Measurements from ENCODE around the gene C10orf67. TPM values are rescaled to one million over a fixed set of nuclear protein-coding genes. Genes with fewer than 3 reads are reported as not detected.

The C10orf67 gene
- total RNA-seq, 1 donor from 2014 or later = 0.33 TPM

DNA sequence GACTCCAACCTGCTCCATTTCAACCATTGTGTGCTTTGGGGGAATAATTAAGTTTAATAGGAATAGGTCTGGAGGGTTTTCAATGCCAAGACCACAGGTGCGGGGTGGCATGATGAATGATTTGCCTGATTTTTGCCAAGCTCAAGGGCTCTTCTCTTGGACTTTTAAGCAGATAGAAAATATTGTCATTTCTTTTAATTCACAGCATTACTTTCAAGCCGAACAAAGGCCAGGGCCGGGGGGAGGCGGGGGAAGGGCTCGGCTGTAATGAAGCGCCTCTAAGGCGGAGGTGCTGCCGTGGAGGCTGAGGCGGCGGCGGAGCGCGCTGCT lies 146.0 kb downstream of the C10orf67 start:
- Mint-ChIP-seq H3K4me3 (no peak overlapping the region), H3K9me3 (no peaks in the 10 kb centered on the region), H3K27ac (ENCODE audit: unreplicated experiment) (no peak overlapping the region), H3K36me3 (ENCODE audit: low read depth) (no peaks in the 10 kb centered on the region), H3K27me3 (ENCODE audit: low read depth) (peaks cover 99% of the 10 kb centered on the region), H3K4me1 (peaks cover 15% of the 10 kb centered on the region)
- no peak for DNase-seq (ENCODE audit: low read depth, low spot score)
- no peak for TF ChIP-seq CTCF (conservative IDR thresholded peaks at IDR 0.05)

GRCh38 chr10:23197416-23197861 lies 147.2 kb downstream of the C10orf67 start:
- no peak for TF ChIP-seq CTCF (conservative IDR thresholded peaks at IDR 0.05)
- no peak overlapping the region for H3K4me3 Mint-ChIP-seq
- DNase-seq (ENCODE audit: low read depth, low spot score) = no peak
- peaks cover 16% of the 10 kb centered on the region for H3K4me1 Mint-ChIP-seq
- peaks cover 96% of the 10 kb centered on the region for H3K27me3 Mint-ChIP-seq (ENCODE audit: low read depth)
- H3K27ac Mint-ChIP-seq (ENCODE audit: unreplicated experiment) = no peak overlapping the region
- no peaks in the 10 kb centered on the region for H3K9me3 Mint-ChIP-seq
- H3K36me3 Mint-ChIP-seq (ENCODE audit: low read depth) = no peaks in the 10 kb centered on the region

DNA sequence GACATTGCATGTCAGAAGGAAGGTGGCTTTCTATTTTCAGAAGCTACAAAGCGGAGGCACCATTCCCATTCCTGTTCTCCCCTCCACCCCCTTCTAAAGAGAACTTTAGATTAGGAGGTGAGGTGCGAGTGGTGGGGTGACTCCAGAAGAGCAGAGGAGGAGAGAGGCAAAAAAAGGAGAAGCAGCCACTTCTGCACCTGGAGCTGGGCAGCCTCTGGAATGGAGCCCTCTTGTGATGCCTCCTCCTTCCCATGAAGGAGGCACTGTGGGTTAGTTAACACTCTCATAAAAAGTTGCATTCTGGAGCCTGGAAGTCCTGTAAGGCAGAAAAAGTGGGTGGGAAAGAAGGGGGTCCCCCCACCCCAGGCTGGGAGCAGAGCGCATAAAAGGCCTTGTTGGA lies 147.7 kb downstream of the C10orf67 start:
- Mint-ChIP-seq H3K27me3 (ENCODE audit: low read depth) (peaks cover 96% of the 10 kb centered on the region), H3K36me3 (ENCODE audit: low read depth) (no peaks in the 10 kb centered on the region), H3K4me3 (no peak overlapping the region), H3K27ac (ENCODE audit: unreplicated experiment) (no peak overlapping the region), H3K9me3 (no peaks in the 10 kb centered on the region), H3K4me1 (peaks cover 16% of the 10 kb centered on the region)
- TF ChIP-seq CTCF (conservative IDR thresholded peaks at IDR 0.05) = no peak
- no peak for DNase-seq (ENCODE audit: low read depth, low spot score)

DNA sequence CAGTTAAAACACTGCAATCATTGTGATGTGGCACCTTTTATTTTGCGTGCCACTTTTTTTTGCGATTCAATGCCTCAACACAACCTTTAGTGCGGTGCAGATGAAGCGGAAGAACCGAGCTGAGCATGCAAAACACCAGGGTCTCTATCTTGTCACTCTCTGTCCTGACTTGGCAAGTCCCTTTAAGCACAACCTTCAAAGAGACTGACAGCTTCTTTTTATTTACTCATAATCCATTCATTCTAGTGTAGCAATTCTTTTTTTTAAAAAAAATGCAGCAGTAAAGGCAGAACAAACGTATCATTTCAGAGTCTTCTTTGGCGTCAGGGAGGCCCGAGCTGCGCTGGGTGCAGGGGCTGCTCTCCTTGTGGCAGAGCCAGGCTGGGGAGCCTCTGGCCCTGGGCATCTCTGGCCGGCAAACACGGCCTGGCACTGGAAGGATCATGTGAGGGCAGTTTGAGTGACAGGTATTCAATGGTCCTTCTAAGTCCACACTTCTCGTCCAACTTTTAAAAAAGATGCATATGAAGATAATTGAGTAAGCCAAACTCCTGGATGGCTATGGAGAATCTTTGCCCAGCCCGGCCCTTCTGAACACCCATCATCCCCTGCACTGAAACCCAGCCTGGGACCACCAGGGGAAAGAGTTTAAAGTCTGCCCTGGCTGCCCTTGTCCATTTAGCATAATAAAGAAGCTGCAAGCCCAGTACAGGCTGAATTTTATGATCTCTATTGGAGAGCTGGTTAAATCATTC lies 148.6 kb downstream of the C10orf67 start:
- Mint-ChIP-seq H3K36me3 (ENCODE audit: low read depth) (no peaks in the 10 kb centered on the region), H3K4me3 (peak overlapping the region; percentile 21), H3K27me3 (ENCODE audit: low read depth) (peaks cover 96% of the 10 kb centered on the region), H3K4me1 (peaks cover 18% of the 10 kb centered on the region), H3K9me3 (no peaks in the 10 kb centered on the region), H3K27ac (ENCODE audit: unreplicated experiment) (no peak overlapping the region)
- TF ChIP-seq CTCF (conservative IDR thresholded peaks at IDR 0.05) = no peak
- no peak for DNase-seq (ENCODE audit: low read depth, low spot score)

DNA sequence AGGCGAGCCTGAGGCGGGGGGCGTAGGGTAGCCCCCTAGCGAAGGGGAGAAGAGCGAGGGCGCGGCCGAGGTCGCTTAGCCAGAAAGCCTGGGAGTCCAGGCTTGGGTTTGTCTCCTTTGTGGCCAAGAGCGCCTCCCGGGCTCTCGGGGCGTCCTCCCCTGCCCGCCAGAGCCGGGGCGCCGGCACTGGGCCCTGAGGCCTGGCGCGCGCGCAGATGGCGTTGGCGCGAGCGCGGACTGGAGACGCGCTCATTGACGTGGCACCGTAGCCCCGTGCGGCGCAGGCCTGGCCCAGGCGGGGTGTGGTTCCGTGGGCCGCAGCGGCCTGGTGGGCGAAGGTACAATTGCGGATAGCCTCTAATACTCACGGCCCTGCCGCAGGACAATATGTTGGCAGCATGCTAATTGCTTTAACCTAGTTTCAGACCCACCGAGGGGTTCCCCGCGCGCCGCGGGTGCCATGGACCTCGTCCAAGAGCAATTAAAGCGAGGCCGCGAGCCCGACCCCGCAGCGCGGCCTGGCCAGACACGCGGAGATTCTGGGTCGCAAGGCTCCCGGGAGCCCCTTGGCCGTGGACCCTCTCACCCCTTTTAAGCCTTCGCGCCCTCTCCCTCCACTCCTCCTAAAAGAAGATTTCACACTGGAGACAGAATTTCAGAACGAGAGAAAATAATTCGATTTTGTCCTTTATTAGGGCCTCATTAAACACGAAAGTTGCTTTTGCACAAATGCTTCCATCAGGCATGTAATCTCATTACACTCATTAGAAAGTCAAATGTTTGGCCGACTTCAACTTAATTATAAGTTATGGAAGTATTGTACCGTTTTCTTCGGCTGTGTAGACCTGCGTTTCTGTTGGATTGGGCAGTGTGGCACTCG lies 149.4 kb downstream of the C10orf67 start:
- no peak for DNase-seq (ENCODE audit: low read depth, low spot score)
- TF ChIP-seq CTCF (conservative IDR thresholded peaks at IDR 0.05) = no peak
- Mint-ChIP-seq H3K27me3 (ENCODE audit: low read depth) (peaks cover 96% of the 10 kb centered on the region), H3K27ac (ENCODE audit: unreplicated experiment) (no peak overlapping the region), H3K9me3 (no peaks in the 10 kb centered on the region), H3K4me3 (peak overlapping the region; percentile 21), H3K36me3 (ENCODE audit: low read depth) (no peaks in the 10 kb centered on the region), H3K4me1 (peaks cover 26% of the 10 kb centered on the region)
